Thyroid gland (tissue), 4 donors: ENCODE results near the gene CYSTM1.

ENCODE experiments used
- CTCF ChIP-seq, 6 experiments: fragments of 200-600 bp in 3 of 6; fragments of 450-650 bp in 3 of 6; sonication (generic) in 3 of 6; IDR thresholded peaks; one replicate each; pipeline ENCODE4 v1.5.1; 2016 to 2019; ENCODE audit warnings: antibody characterized with exemption in 6 of 6, mild to moderate bottlenecking in 2 of 6, inconsistent platforms in 1 of 6, moderate library complexity in 1 of 6
- POLR2A ChIP-seq, 2 donors: fragments of 450-650 bp; IDR thresholded peaks; one replicate each; pipeline ENCODE4 v1.6.1; 2017; ENCODE audit warnings: antibody characterized with exemption in 2 of 2, mild to moderate bottlenecking in 2 of 2, moderate library complexity in 1 of 2

- no peak for TF ChIP-seq CTCF (IDR thresholded peaks at IDR 0.05)
- no peak for TF ChIP-seq POLR2A (IDR thresholded peaks at IDR 0.05)
Observed at GRCh38 chr5:140266471-140267200, 91.6 kb downstream of the CYSTM1 start.
